HG02571 (cell line): ENCODE data around the gene ELF3.
"Not testable (repeated sequence)": the region's sequence is repeated elsewhere in the genome, so short reads cannot be mapped to it uniquely, and the experiment has no call there.

ENCODE experiments used
- ATAC-seq: cut with Tn5 transposase; IDR thresholded peaks from one replicate; pipeline ENCODE4 v1.9.1; 2021; ENCODE audit warnings: mild to moderate bottlenecking, moderate library complexity; ENCODE audit not compliant: unreplicated experiment

ELF3 gene

DNA sequence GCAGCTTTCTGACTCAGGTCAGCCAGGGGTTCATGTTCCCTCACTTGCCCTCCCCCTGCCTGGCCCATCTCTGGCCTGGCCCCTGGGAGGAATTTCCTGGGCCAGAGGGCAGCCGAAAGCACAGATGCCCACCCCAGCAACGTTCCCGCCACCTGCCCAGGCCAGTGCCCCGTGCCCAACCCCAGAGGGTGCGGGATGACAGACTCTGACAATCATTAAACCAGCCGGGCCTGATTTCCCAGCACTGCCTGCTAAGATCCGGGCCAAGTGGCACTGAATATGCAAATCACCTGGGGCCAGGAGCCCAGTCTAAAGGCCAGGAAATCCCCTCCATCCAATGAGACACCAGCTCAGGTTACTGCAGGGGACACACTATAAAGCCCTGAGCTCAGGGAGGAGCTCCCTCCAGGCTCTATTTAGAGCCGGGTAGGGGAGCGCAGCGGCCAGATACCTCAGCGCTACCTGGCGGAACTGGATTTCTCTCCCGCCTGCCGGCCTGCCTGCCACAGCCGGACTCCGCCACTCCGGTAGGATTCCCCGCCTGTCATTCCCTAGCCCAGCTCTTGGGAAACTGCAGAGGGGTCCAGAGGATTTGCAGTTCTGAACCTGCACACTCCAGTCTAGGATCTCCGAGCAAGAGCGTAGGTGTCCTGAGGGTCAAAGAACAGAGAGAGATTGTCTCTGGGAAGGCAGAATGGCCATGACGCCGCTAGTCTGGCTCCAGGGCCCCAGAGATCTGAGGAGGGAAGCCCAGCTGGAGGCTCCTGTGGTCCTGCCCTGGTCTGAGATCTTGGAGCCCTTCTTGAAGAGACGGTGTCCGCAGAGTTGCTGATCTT is at the start of gene ELF3:
TSS of gene ELF3 (plus strand) at position 408 of the 836 bp plus-strand sequence. CDS start 550 bp downstream, outside the sequence.
- peak; percentile 80 for ATAC-seq

DNA sequence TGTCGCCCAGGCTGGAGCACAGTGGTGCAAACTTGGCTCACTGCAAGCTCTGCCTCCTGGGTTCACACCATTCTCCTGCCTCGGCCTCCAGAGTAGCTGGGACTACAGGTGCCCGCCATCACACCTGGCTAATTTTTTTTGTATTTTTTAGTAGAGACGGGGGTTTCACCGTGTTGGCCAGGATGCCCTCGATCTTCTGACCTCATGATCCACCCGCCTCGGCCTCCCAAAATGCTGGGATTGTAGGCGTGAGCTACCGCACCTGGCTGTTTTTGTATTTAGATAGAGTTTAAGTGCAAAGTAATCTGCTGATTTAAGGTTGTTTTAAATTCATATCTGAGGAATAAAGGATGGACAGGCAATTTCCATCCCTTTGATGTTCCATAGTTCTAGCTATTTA is 48.0 kb upstream of the ELF3 start:
- not testable (repeated sequence) for ATAC-seq

DNA sequence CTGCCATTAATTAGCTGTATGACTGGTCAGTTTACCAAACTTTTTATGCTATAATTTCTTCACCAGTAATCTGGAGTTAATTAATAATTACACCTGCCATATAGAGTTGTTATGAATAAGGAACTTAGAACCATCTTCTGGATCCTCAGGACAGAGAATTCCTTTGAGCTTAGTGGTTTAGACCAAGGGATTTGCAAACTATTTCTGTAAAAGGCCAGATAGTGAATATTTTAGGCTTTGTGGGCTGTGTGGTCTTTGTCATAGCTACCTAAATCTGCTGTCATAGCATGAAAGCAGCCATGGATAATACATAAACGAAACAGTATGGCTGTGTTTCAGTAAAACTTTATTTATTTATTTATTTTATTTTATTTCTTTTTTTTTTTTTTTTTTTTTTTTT is 46.1 kb upstream of the ELF3 start:
- ATAC-seq = no peak

- ATAC-seq = no peak
Measured at GRCh38 chr1:201966171-201966570, 44.2 kb upstream of the ELF3 start.

DNA sequence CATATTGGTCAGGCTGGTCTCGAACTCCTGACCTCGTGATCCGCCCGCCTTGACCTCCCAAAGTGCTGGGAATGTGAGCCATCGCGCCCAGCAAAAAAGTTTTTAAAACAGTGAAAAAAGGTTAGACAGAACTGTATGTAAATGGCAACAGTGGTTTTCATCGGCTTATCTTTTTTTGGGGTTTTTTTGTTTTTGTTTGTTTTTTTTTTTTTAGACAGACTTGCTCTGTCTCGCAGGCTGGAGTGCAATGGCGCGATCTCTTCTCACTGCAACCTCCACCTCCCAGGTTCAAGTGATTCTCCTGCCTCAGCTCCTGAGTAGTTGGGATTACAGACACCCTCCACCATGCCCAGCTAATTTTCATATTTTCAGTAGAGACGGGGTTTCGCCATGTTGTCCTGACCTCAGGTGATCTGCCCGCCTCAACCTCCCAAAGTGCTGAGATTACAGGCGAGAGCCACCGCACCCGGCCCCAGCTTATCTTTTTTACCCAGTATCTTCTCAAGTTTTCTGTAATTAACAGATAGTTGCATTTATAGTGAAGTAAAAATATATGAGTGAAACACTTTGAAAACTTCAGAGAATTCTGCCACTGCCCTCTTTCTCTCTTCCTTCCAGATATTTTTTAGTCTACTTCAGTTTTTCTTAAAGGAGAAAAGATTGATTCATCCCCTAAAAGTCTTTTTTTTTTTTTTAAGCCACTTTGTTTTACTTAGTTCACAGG is 42.0 kb upstream of the ELF3 start:
- ATAC-seq = no peak

GRCh38 chr1:201970334-201971159 is 39.8 kb upstream of the ELF3 start:
- ATAC-seq = no peak

DNA sequence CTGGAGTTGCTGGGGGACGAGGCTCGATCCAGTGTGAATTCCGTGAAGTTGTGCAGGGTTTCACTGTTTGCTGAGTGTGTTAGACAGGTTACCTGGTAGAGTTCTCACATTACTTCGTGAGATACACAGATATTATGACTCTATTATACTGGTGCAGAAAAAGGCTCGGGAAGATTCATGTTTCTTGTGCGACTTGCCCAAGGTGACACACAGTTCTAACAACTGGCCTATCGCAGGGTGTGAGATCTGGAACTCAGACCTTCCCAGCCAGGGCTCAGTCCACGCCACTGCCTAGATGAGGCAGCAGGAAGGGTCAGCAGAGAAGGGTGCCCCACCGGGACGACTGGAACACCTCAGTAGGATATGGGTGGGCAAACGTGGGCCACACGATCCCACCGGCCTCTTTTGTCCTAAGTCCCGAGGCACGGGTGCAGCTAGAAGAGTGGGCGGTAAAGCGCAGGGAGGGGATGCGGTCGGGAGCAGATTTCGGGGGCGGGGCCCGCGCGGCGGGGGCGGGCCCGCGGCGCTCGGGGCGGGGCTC is 28.2 kb upstream of the ELF3 start:
- ATAC-seq = peak; percentile 5

DNA sequence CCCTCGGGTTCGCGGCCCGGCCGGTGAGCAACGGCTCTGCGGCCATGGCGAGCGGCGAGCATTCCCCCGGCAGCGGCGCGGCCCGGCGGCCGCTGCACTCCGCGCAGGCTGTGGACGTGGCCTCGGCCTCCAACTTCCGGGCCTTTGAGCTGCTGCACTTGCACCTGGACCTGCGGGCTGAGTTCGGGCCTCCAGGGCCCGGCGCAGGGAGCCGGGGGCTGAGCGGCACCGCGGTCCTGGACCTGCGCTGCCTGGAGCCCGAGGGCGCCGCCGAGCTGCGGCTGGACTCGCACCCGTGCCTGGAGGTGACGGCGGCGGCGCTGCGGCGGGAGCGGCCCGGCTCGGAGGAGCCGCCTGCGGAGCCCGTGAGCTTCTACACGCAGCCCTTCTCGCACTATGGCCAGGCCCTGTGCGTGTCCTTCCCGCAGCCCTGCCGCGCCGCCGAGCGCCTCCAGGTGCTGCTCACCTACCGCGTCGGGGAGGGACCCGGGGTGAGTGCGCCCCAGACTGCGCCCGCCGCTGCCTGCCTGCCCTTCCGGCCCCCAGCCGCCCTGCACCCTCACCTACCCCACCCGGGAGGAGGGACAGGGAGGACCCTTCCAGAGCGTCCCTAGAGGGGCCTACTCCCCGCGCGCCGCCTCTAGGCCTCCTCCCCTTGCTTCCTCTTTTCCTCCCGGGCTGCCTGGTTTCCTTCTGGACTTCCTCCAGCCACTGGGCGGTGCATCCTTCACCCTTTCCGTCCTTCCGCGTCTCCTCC is 27.6 kb upstream of the ELF3 start, which contains the start of gene RNPEP:
TSS of gene RNPEP (plus strand) at position 26 of the 757 bp plus-strand sequence. CDS start at position 45, 19 bp downstream.
- ATAC-seq = peak; percentile 69

DNA sequence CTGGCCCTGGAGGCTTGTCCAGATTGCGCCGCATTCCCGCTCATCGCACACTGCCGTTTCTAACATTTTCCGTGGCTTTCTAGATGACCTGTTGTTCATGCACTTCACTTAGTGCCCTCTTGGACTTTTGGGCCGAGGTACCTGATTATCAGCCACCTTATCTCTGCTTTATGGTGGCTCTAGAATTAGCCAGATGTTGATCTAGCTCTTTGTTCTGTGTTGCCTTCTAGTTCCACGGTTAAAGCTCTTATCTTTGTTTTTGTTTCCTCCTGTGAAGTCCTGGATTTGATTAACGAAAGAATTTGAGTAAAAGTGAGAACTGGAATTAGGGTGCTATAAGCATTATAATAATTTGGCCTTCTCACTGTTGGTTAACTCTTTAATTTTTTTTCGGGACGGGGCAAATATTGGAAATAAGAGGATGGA is 27.0 kb upstream of the ELF3 start:
- ATAC-seq = no peak

GRCh38 chr1:201984446-201984845 is 25.9 kb upstream of the ELF3 start:
- ATAC-seq = no peak

DNA sequence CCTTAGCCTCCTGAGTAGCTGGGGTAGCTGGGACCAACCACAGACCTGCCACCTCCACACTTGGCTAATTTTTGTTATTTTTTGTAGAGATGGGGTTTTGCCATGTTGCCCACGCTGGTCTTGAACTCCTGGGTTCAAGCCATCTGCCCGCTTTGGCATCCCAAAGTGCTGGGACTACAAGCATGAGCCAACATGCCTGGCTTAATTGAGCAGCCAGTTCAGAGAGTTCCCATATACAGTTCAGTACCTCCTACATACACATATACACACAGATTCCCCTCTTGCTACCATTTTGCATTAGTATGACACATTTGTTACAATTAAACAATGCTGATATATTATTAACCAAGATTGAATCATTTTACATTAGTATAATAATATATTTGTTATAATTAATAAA is 25.0 kb upstream of the ELF3 start:
- ATAC-seq = no peak

GRCh38 chr1:201988601-201989000 is 21.8 kb upstream of the ELF3 start:
- ATAC-seq = no peak

DNA sequence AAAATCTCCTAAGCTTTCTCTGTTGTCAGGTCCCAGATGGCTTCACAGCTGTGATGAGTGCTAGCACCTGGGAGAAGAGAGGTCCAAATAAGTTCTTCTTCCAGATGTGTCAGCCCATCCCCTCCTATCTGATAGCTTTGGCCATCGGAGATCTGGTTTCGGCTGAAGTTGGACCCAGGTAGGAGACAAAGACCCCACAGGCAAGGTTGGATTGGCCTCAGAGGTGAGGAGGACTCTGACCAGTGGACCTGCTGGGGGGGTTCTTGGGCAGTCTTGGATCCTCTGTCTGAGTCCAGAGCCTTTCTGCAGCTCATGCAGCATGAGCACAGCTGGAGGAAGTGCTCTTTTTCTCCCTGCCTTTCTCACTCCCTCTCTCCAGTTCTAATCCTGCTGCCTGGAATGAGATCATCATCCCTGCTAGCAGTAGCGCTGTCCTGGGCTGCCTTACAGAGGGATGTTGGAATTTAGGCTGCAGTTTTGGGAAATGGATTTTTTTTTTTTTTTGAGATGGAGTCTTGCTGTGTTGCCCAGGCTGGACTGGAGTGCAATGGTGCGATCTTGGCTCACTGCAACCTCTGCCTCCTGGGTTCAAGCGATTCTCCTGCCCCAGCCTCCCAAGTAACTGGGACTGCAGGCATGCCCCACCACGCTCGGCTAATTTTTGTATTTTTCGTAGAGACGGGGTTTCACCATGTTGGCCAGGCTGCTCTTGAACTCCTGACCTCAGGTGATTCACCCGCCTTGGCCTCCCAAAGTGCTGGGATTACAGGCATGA is 20.8 kb upstream of the ELF3 start:
- ATAC-seq = no peak

- no peak for ATAC-seq
Measured at GRCh38 chr1:201990427-201990826, 20.0 kb upstream of the ELF3 start.

DNA sequence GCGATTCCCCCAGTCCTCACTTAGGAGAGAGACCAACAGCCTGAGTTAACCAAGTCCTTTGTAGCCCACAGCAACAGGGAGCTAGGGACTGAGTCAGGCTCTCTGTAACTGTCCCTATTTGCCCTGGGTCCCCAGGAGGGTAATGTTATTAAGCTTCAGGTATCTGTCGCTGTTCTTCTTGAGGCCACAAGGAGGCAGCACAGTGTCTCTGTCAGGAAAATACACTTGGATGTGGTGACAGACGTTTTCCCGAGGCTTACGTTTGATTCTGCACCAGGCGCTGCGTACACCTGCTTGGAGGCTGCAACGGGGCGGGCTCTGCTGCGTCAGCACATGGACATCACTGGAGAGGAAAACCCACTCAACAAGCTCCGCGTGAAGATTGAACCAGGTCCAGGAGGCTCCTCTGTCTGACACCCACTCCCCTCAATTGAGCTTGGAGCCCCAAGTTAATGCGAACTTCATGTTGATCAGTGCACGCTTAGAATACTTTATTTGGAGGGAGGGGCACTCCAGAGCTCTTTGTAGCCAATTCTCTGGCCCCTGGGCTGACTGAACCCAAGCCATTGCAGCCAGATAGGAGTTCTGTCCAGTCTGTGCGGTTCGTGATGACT is 10.7 kb upstream of the ELF3 start:
- no peak for ATAC-seq

- no peak for ATAC-seq
Measured at GRCh38 chr1:202002507-202002906, 7.9 kb upstream of the ELF3 start.

GRCh38 chr1:202004711-202005110 is 5.7 kb upstream of the ELF3 start:
- ATAC-seq = no peak

GRCh38 chr1:202005958-202006357 is 4.4 kb upstream of the ELF3 start:
- no peak for ATAC-seq

- no peak for ATAC-seq
Measured at GRCh38 chr1:202007304-202007703, 3.1 kb upstream of the ELF3 start.
